Suppressor macrophage treated with lipopolysaccharide for 1 hour (primary cell): Measurements from ENCODE around the gene DSC2.
A peak's percentile ranks its signal among the peaks of the same experiment; 100 is the strongest.
"Not testable (repeated sequence)": the region's sequence is repeated elsewhere in the genome, so short reads cannot be mapped to it uniquely, and the experiment has no call there.

ENCODE experiments used
- DNase-seq, 3 donors: peaks; one replicate each; pipeline ENCODE4 v3.0.0-alpha.2; 2020 to 2022

Gene DSC2

GRCh38 chr18:31102025-31102684 lies at the start of gene DSC2:
Gene DSC2 (minus strand): TSS chr18:31102421. CDS start chr18:31101971, 450 bp downstream.
- DNase-seq: peak in 1 of 3 donors; percentile 4

GRCh38 chr18:31149351-31149750 lies 47.1 kb upstream of the DSC2 start:
- DNase-seq: no peak

GRCh38 chr18:31148600-31148999 lies 46.4 kb upstream of the DSC2 start:
- DNase-seq: no peak

- DNase-seq: peak in 1 of 3 donors; percentile 4
Measured at GRCh38 chr18:31146809-31147208, 44.6 kb upstream of the DSC2 start.

GRCh38 chr18:31143025-31143424 lies 40.8 kb upstream of the DSC2 start:
- DNase-seq: no peak

- DNase-seq: no peak
Measured at GRCh38 chr18:31138709-31139108, 36.5 kb upstream of the DSC2 start.

GRCh38 chr18:31134988-31135529 lies 32.8 kb upstream of the DSC2 start:
- DNase-seq: no peak

- DNase-seq: no peak
Measured at GRCh38 chr18:31129398-31130115, 27.3 kb upstream of the DSC2 start.

GRCh38 chr18:31125878-31126277 lies 23.7 kb upstream of the DSC2 start:
- no peak for DNase-seq

GRCh38 chr18:31123125-31123524 lies 20.9 kb upstream of the DSC2 start:
- not testable (repeated sequence) for DNase-seq

GRCh38 chr18:31120594-31120993 lies 18.4 kb upstream of the DSC2 start:
- no peak for DNase-seq

GRCh38 chr18:31116853-31117595 lies 14.8 kb upstream of the DSC2 start:
- no peak for DNase-seq

GRCh38 chr18:31112804-31113203 lies 10.6 kb upstream of the DSC2 start:
- no peak for DNase-seq

- no peak for DNase-seq
Measured at GRCh38 chr18:31105733-31106132, 3.5 kb upstream of the DSC2 start.

GRCh38 chr18:31104444-31104843 lies 2.2 kb upstream of the DSC2 start:
- peak; percentile 27 to 39 (median 35) for DNase-seq

GRCh38 chr18:31103423-31103822 lies 1.2 kb upstream of the DSC2 start:
- no peak for DNase-seq

- DNase-seq: no peak
Measured at GRCh38 chr18:31102941-31103340, 720 bp upstream of the DSC2 start.

GRCh38 chr18:31101183-31102024 lies 817 bp downstream of the DSC2 start:
- DNase-seq: peak; percentile 83 to 90 (median 88)

- peak in 1 of 3 donors; percentile 12 for DNase-seq
Measured at GRCh38 chr18:31100436-31101182, 1.6 kb downstream of the DSC2 start.

- DNase-seq: no peak
Measured at GRCh38 chr18:31099450-31100230, 2.6 kb downstream of the DSC2 start.

- DNase-seq: no peak
Measured at GRCh38 chr18:31098878-31099277, 3.3 kb downstream of the DSC2 start.
